H1 (cell line): ENCODE measurements around the gene RIMS1.

Source experiments
- CTCF ChIP-seq, 3 experiments: IDR thresholded peaks; 1 replicate in 2 of 3; 2 replicates in 1 of 3; pipeline versions ENCODE4 v1.5.1 to v1.6.1; 2011; ENCODE audit warnings: low read length in 3 of 3, mild to moderate bottlenecking in 3 of 3, inconsistent platforms in 2 of 3, low read depth in 1 of 3, moderate library complexity in 1 of 3; ENCODE audit not compliant: insufficient read depth in 1 of 3; ENCODE audit errors: control extremely low read depth in 1 of 3
- HDAC2 ChIP-seq, 2 experiments: fragments of 300-600 bp in 1 of 2; sonication (generic) in 1 of 2; IDR thresholded peaks; 2 replicates each; pipeline ENCODE4 v1.6.1; 2011 to 2012; ENCODE audit warnings: low read depth in 2 of 2, low read length in 2 of 2, mild to moderate bottlenecking in 2 of 2, moderate library complexity in 2 of 2, borderline replicate concordance in 1 of 2, inconsistent platforms in 1 of 2
- HDAC6 ChIP-seq: IDR thresholded peaks from one replicate; pipeline ENCODE4 v1.7.1; 2012; ENCODE audit warnings: low read depth, mild to moderate bottlenecking, inconsistent platforms, low read length, moderate library complexity
- JUND ChIP-seq: IDR thresholded peaks from 2 replicates; pipeline ENCODE4 v1.6.1; 2011; ENCODE audit warnings: mild to moderate bottlenecking, improper control_type of control experiment, low read length
- POLR2A ChIP-seq, 2 experiments: IDR thresholded peaks; 1 replicate in 1 of 2; 2 replicates in 1 of 2; pipeline ENCODE4 v1.6.1; 2011; ENCODE audit warnings: low read depth in 2 of 2, low read length in 2 of 2, mild to moderate bottlenecking in 2 of 2; ENCODE audit errors: control extremely low read depth in 1 of 2
- RAD21 ChIP-seq, 2 experiments: IDR thresholded peaks in 1 of 2; conservative IDR thresholded peaks in 1 of 2; 2 replicates each; pipeline ENCODE4 v1.6.1; 2011; ENCODE audit warnings: low read depth in 2 of 2, low read length in 2 of 2, improper control_type of control experiment in 1 of 2, inconsistent platforms in 1 of 2, mild to moderate bottlenecking in 1 of 2, moderate library complexity in 1 of 2
- RFX5 ChIP-seq: IDR thresholded peaks from 2 replicates; pipeline ENCODE4 v1.6.1; 2011; ENCODE audit warnings: low read depth, low read length, improper control_type of control experiment, borderline replicate concordance

GRCh38 chr6:72376736-72377135 lies 490.4 kb downstream of the RIMS1 start:
- TF ChIP-seq RAD21 (IDR thresholded peaks at IDR 0.05 in 1 of 2, conservative IDR thresholded peaks at IDR 0.05 in 1 of 2; ENCODE audit: low read depth in 2 of 2, low read length in 2 of 2) (no peak), JUND (no peak), HDAC6 (no peak), POLR2A (IDR thresholded peaks at IDR 0.05; ENCODE audit: control extremely low read depth in 1 of 2, low read depth in 2 of 2, low read length in 2 of 2) (no peak), RFX5 (no peak), CTCF (IDR thresholded peaks at IDR 0.05; ENCODE audit: control extremely low read depth in 1 of 3, insufficient read depth in 1 of 3, low read depth in 1 of 3, low read length in 3 of 3) (no peak), HDAC2 (IDR thresholded peaks at IDR 0.05; ENCODE audit: borderline replicate concordance in 1 of 2, low read depth in 2 of 2, low read length in 2 of 2) (no peak)
